ENCODE measurements around the gene TVP23A.
"Not testable (repeated sequence)": the region's sequence is repeated elsewhere in the genome, so short reads cannot be mapped to it uniquely, and the experiment has no call there.

TVP23A gene

GRCh38 chr16:10744370-10745030 is 74.1 kb downstream of the TVP23A start:
- no peak for DNase-seq

GRCh38 chr16:10743610-10744369 is 74.8 kb downstream of the TVP23A start, which contains the start of gene NUBP1:
NUBP1 (plus strand) TSS chr16:10743842; CDS start chr16:10743864, 22 bp downstream.
- peak; percentile 98 to 100 (median 99) for DNase-seq

- no peak for DNase-seq
Measured at GRCh38 chr16:10743227-10743609, 75.4 kb downstream of the TVP23A start.

GRCh38 chr16:10741844-10742243 is 76.8 kb downstream of the TVP23A start:
- DNase-seq, result no peak

- not testable (repeated sequence) for DNase-seq
Measured at GRCh38 chr16:10741249-10741648, 77.3 kb downstream of the TVP23A start.

GRCh38 chr16:10740845-10741208 is 77.8 kb downstream of the TVP23A start:
- no peak for DNase-seq

- DNase-seq, result no peak
Measured at GRCh38 chr16:10740000-10740844, 78.4 kb downstream of the TVP23A start.

GRCh38 chr16:10738231-10739077 is 80.1 kb downstream of the TVP23A start:
- peak; percentile 87 to 92 (median 91) for DNase-seq

- DNase-seq, result peak; percentile 73 to 84 (median 74)
Measured at GRCh38 chr16:10737068-10737625, 81.4 kb downstream of the TVP23A start.

GRCh38 chr16:10731790-10732189 is 86.8 kb downstream of the TVP23A start:
- no peak for DNase-seq

GRCh38 chr16:10729104-10730048 is 89.2 kb downstream of the TVP23A start:
- no peak for DNase-seq

- DNase-seq, result no peak
Measured at GRCh38 chr16:10728003-10728887, 90.3 kb downstream of the TVP23A start.

Data from suppressor macrophage treated with lipopolysaccharide for 1 hour (primary cell).